ENCODE data around the gene TMEM131.

- no peak for TF ChIP-seq CTCF (IDR thresholded peaks at IDR 0.05; ENCODE audit: borderline replicate concordance, extremely low read depth, low read length, poor library complexity, severe bottlenecking)
- no peak for TF ChIP-seq EZH2 (IDR thresholded peaks at IDR 0.05; ENCODE audit: borderline replicate concordance, low read depth, low read length, severe bottlenecking)
These were observed 265.5 kb downstream of the TMEM131 start for GRCh38 chr2:97730245-97730644.

Data from DND-41 (cell line).